HTR-8/SVneo (cell line): ENCODE measurements around the gene NTM.
A peak's percentile ranks its signal among the peaks of the same experiment; 100 is the strongest.

Source experiments
- DNase-seq: peaks from one replicate; pipeline ENCODE4 v3.0.0; 2011; ENCODE audit warnings: low spot score, mixed read lengths; ENCODE audit not compliant: insufficient read length
- FAIRE-seq: peaks from 2 replicates; lab custom pipeline; 2011; peaks lifted over from hg19 to GRCh38; lab: Jason Lieb, UNC

NTM gene

GRCh38 chr11:131837562-131837961 is 467.1 kb downstream of the NTM start:
- FAIRE-seq (no peak), DNase-seq (no peak)

DNA sequence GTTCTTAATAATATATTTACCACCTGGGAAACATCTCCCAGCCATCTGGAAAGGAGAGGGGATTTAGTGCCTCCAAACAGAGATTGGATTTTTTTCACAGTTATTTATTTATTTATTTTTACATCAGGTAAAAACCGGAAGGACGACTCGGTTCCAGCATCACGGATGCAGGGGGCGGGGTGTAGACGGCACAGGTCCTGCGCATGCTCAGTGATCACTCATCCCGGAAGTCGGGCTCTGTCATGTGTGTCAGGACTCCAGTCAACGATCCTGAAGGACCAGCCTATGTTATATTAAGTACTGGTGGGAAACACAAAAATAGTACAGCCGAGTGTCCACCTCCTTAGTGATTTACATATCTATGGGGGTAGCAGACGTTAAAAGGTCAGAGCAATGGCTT is 467.6 kb downstream of the NTM start:
- no peak for DNase-seq
- FAIRE-seq, result no peak

GRCh38 chr11:131839326-131839725 is 468.9 kb downstream of the NTM start:
- FAIRE-seq (no peak), DNase-seq (no peak)

- DNase-seq (no peak), FAIRE-seq (no peak)
Measured at GRCh38 chr11:131840545-131840944, 470.1 kb downstream of the NTM start.

- FAIRE-seq, result no peak
- DNase-seq, result no peak
Measured at GRCh38 chr11:131841028-131841427, 470.6 kb downstream of the NTM start.

DNA sequence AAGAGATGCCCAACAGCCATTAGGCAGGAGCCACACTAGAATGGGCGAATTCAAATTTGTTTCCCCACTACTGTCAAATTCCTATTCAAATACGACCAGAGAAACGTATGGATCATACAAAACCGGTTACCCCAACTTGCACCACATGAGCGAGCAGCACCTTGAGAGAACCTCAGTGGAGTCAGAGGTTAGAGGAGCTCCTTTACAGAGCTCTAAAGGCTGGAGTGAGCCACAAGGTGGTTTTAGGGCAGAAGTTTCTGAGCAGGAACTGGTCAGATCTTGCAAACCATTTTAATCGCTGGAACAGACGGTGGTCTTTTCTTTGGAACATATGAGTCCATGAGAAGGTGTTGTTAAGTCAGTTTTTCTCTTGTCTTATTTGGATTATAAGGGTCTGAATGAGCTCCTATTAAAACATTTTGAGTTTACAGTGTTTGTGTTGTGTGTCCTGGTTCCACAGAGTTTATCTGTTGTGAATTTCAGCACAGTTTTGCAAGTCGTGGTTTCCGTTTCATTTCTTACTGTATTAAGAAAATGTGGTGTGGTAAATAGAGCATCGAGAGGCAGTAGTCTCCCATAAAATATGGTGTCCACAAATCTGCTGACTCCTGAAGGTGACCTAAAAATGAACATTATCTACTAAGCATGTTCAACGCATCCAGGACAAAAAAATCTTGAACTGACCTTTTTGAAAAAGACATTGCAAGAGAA is 471.7 kb downstream of the NTM start:
- FAIRE-seq, result no peak
- DNase-seq, result no peak

GRCh38 chr11:131845255-131845654 is 474.8 kb downstream of the NTM start:
- no peak for DNase-seq
- no peak for FAIRE-seq

- DNase-seq, result no peak
- no peak for FAIRE-seq
Measured at GRCh38 chr11:131849485-131849884, 479.1 kb downstream of the NTM start.

- FAIRE-seq, result no peak
Measured at GRCh38 chr11:131850507-131850906, 480.1 kb downstream of the NTM start.

DNA sequence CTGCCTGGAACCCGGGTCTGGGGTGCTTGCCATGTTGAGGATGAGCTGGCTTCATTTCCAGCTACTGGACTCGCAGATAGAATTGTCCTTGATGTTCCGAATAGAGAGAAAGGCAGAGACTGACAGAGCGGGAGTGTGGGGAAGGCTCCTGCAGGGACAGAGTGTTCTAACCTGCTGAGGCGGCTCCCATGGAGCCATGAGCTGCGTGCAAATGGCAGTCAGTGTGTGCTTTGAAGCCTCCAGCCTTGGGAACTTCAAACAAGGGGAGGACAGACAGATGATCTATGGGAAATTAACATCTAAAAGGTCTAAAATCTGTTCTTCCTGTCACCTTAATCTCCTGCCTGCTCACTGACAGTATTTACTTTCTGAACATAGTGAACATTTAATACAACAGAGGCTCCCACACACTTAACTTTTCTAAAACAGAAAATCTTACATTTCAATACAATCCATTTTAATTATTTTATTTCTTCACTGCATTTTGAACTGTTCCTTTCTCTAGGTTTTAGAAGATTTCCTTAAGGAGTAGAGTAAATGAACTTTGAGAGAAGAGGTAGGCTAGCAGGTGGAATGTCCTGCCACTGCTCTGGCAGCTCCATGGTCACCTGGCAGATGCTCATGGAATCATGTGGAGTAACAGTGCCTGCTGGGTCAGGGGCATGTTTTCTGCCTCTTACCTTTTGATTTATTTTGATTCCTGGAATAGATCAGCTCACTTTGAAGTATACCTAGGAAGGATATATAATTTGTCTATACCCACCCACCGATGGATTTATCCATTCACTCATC is 481.7 kb downstream of the NTM start:
- FAIRE-seq, result no peak
- DNase-seq, result no peak

More at GRCh38 chr11:131850507-131850906, 480.1 kb downstream of the NTM start:
- no peak for DNase-seq

DNA sequence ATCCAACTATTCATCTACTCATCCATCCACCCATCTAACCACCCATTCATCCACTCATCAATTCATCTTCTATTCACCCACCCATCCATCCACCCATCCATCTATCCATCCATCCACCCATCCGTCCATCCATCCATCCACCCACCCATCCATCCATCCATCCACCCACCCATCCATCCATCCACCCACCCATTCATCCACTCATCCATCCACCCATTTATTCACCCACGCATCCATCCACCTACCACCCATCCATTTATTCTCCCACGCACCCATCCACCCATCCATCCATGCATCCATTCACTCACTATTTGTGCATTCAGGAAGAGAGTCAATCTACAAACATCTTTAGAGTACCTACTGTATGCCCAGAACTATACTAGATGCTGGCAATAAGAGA is 482.3 kb downstream of the NTM start:
- DNase-seq (no peak), FAIRE-seq (no peak)

- FAIRE-seq (no peak), DNase-seq (no peak)
Measured at GRCh38 chr11:131854391-131854790, 484.0 kb downstream of the NTM start.

- DNase-seq, result no peak
Measured at GRCh38 chr11:131855320-131855719, 484.9 kb downstream of the NTM start.

DNA sequence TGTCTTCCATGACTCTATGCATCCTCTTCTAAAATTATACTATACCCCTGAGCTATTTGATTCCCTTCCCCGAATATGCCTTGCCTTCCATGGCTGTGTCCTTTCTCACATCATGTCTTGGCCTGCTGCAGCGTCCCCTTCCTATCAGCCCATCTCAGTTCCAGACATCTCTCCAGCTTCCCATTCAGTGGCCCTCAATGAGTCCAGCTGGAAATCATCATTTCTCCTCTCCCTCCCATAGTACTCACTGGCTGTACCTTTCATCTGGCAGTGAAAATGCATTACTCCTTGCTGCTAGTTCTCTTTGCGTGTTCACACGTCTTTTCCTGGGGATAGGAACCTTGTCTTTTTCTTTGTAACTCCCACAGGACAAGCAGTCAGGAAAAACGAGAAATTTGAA is 486.8 kb downstream of the NTM start:
- no peak for DNase-seq

More at GRCh38 chr11:131855320-131855719, 484.9 kb downstream of the NTM start:
- no peak for FAIRE-seq

GRCh38 chr11:131858505-131858904 is 488.1 kb downstream of the NTM start:
- FAIRE-seq (no peak), DNase-seq (no peak)

More for the DNA sequence above, 486.8 kb downstream of the NTM start:
- no peak for FAIRE-seq

- FAIRE-seq (no peak), DNase-seq (no peak)
Measured at GRCh38 chr11:131859538-131860210, 489.3 kb downstream of the NTM start.

- DNase-seq, result no peak
Measured at GRCh38 chr11:131864228-131864627, 493.8 kb downstream of the NTM start.

DNA sequence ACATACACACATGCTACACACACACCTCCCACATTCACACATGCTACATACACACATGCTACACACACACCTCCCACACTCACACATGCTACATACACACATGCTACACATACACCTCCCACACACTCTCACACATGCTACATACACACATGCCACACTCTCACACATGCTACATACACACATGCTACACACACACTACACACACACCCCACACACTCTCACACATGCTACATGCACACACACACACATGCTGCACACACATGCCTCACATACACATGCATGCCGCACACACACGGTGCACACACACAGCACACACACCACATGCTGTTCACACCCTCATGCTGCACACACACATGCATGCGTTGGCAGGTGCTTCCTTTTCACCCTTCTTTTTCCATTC is 495.4 kb downstream of the NTM start:
- FAIRE-seq, result peak; percentile 81

More at GRCh38 chr11:131864228-131864627, 493.8 kb downstream of the NTM start:
- FAIRE-seq, result no peak

DNA sequence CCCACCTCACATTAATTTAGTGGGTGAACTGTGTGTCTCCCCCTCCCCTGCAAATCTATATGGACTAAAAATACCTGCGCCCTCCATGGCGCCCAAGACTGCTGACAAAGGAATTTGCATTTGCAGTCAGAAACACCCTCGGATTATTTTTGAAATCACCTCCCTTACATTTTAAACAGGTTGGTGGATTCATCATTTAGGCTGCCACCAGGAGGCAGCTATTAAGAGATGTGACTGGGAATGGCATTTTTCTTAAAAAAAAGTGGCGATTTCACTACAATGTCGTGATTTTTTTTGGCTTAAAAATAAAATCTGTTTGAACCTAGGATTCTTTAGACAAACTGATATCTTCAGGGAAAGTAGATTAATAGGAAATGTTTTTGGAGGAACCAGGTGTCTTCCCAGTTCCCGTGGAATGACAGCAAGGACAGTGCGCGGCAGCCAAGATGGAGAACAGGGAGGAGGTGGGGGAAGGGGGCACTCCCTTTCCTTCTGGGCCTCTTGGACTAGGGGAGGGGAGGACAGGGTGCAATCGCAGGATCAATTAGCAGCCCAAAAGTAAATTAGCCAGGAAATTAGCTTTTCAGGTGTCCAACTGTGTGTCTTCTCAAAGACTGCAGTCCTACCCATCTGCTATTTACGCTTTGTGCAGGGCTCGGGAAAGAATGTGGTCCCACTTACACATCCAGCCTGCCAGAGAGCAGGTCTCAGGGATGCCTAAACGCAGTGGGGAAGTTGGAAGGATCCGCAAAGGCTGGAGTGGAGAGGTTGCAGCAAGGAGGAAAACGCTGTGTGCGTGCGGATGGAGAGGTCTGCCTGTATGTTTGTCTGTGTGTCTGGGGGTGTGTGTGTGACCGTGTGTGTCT is 496.4 kb downstream of the NTM start:
- FAIRE-seq (no peak), DNase-seq (no peak)

More for the DNA sequence above, 495.4 kb downstream of the NTM start:
- DNase-seq, result no peak
